HEK293 (cell line): Measurements from ENCODE around the gene EMILIN1.

Experiments used
- CTCF ChIA-PET: fragments of 350-600 bp; formaldehyde crosslinking; extraction: SDS; loops from one replicate; lab custom pipeline; 2021; ENCODE audit warnings: antibody characterized with exemption; lab: Yijun Ruan, JAX
- POLR2A ChIA-PET: fragments of 300-600 bp; formaldehyde crosslinking; extraction: SDS; loops from one replicate; lab custom pipeline; 2020; ENCODE audit warnings: antibody characterized with exemption, inconsistent platforms; lab: Yijun Ruan, JAX
- H3K27ac ChIP-seq: fragments of 200-500 bp; sonication (Bioruptor generic); 2 replicates; pipeline ENCODE4 v1.5.1; 2014; ENCODE audit warnings: low read depth, low read length, control low read depth, inconsistent platforms; ENCODE audit errors: extremely low read depth
- H3K36me3 ChIP-seq, 2 experiments: fragments of 200-500 bp in 1 of 2; sonication (Bioruptor generic) in 1 of 2; 1 replicate in 1 of 2; 2 replicates in 1 of 2; pipeline ENCODE4 v1.5.1; 2014 to 2017; ENCODE audit warnings: inconsistent platforms in 2 of 2, low read length in 2 of 2; ENCODE audit not compliant: control insufficient read depth in 2 of 2, insufficient read depth in 1 of 2
- H3K4me1 ChIP-seq: fragments of 200-500 bp; sonication (Bioruptor generic); 2 replicates; pipeline ENCODE4 v1.5.1; 2014; ENCODE audit warnings: mild to moderate bottlenecking, low read length, inconsistent platforms; ENCODE audit not compliant: control insufficient read depth, insufficient read depth
- H3K4me3 ChIP-seq: 2 replicates; pipeline ENCODE4 v1.5.1; 2011; ENCODE audit warnings: low read depth, mild to moderate bottlenecking, control low read depth, low read length, moderate library complexity
- H3K9me3 ChIP-seq: fragments of 200-500 bp; sonication (Bioruptor generic); 2 replicates; pipeline ENCODE4 v1.5.1; 2014; ENCODE audit warnings: low read depth, low read length, inconsistent platforms; ENCODE audit not compliant: control insufficient read depth, insufficient read depth
- AEBP2 ChIP-seq: fragments of 450-650 bp; formaldehyde crosslinking; IDR thresholded peaks from 2 replicates; pipeline ENCODE4 v1.5.1; 2016; ENCODE audit warnings: missing biosample characterization, missing genetic modification characterization, borderline replicate concordance
- ATF2 ChIP-seq: fragments of 450-650 bp; formaldehyde crosslinking; IDR thresholded peaks from 2 replicates; pipeline ENCODE4 v1.5.1; 2016; ENCODE audit warnings: missing biosample characterization, missing genetic modification characterization, low read depth
- HOXC10 ChIP-seq: sonication (generic); formaldehyde crosslinking; IDR thresholded peaks from 2 replicates; pipeline ENCODE4 v1.8.1; 2023; ENCODE audit warnings: mild to moderate bottlenecking, missing genetic modification reagents
- KLF1 ChIP-seq: fragments of 450-650 bp; formaldehyde crosslinking; IDR thresholded peaks from 2 replicates; pipeline ENCODE4 v1.5.1; 2016; ENCODE audit warnings: missing biosample characterization, missing genetic modification characterization
- OVOL3 ChIP-seq: fragments of 450-650 bp; formaldehyde crosslinking; IDR thresholded peaks from 2 replicates; pipeline ENCODE4 v1.5.1; 2016; ENCODE audit warnings: missing biosample characterization, missing genetic modification characterization
- SCRT2 ChIP-seq: fragments of 450-650 bp; formaldehyde crosslinking; IDR thresholded peaks from 2 replicates; pipeline ENCODE4 v1.5.1; 2016; ENCODE audit warnings: missing biosample characterization, missing genetic modification characterization
- YY1 ChIP-seq: fragments of 450-650 bp; formaldehyde crosslinking; IDR thresholded peaks from 2 replicates; pipeline ENCODE4 v1.5.1; 2018; ENCODE audit warnings: missing biosample characterization, missing genetic modification characterization
- ZBTB20 ChIP-seq: fragments of 450-650 bp; formaldehyde crosslinking; IDR thresholded peaks from 2 replicates; pipeline ENCODE4 v1.5.1; 2016; ENCODE audit warnings: missing biosample characterization, missing genetic modification characterization
- ZBTB21 ChIP-seq: fragments of 450-650 bp; formaldehyde crosslinking; IDR thresholded peaks from 2 replicates; pipeline ENCODE4 v1.5.1; 2017; ENCODE audit warnings: missing biosample characterization, missing genetic modification characterization
- ZNF132 ChIP-seq: fragments of 450-650 bp; formaldehyde crosslinking; IDR thresholded peaks from 2 replicates; pipeline ENCODE4 v1.5.1; 2017; ENCODE audit warnings: missing biosample characterization, missing genetic modification characterization, borderline replicate concordance
- ZNF140 ChIP-seq: fragments of 450-650 bp; formaldehyde crosslinking; IDR thresholded peaks from 2 replicates; pipeline ENCODE4 v1.5.1; 2016; ENCODE audit warnings: missing biosample characterization, missing genetic modification characterization
- ZNF169 ChIP-seq: fragments of 450-650 bp; formaldehyde crosslinking; IDR thresholded peaks from 2 replicates; pipeline ENCODE4 v1.5.1; 2016; ENCODE audit warnings: missing biosample characterization, missing genetic modification characterization
- ZNF18 ChIP-seq: fragments of 450-650 bp; formaldehyde crosslinking; IDR thresholded peaks from 2 replicates; pipeline ENCODE4 v1.5.1; 2016; ENCODE audit warnings: missing biosample characterization, missing genetic modification characterization
- ZNF2 ChIP-seq: fragments of 450-650 bp; formaldehyde crosslinking; IDR thresholded peaks from 2 replicates; pipeline ENCODE4 v1.5.1; 2016; ENCODE audit warnings: missing biosample characterization, missing genetic modification characterization
- ZNF202 ChIP-seq: fragments of 450-650 bp; formaldehyde crosslinking; IDR thresholded peaks from 2 replicates; pipeline ENCODE4 v1.5.1; 2016; ENCODE audit warnings: missing biosample characterization, missing genetic modification characterization, borderline replicate concordance
- ZNF239 ChIP-seq: fragments of 450-650 bp; formaldehyde crosslinking; IDR thresholded peaks from 2 replicates; pipeline ENCODE4 v1.5.1; 2016; ENCODE audit warnings: missing biosample characterization, missing genetic modification characterization
- ZNF280D ChIP-seq: fragments of 450-650 bp; formaldehyde crosslinking; IDR thresholded peaks from 2 replicates; pipeline ENCODE4 v1.5.1; 2016; ENCODE audit warnings: missing biosample characterization, missing genetic modification characterization
- ZNF341 ChIP-seq: fragments of 450-650 bp; formaldehyde crosslinking; IDR thresholded peaks from 2 replicates; pipeline ENCODE4; 2016; ENCODE audit warnings: low read depth, missing biosample characterization, missing genetic modification characterization
- ZNF391 ChIP-seq: fragments of 450-650 bp; formaldehyde crosslinking; IDR thresholded peaks from 2 replicates; pipeline ENCODE4 v1.5.1; 2016; ENCODE audit warnings: low read depth, missing biosample characterization, missing genetic modification characterization, borderline replicate concordance
- ZNF394 ChIP-seq: fragments of 450-650 bp; formaldehyde crosslinking; IDR thresholded peaks from 2 replicates; pipeline ENCODE4 v1.5.1; 2016; ENCODE audit warnings: missing biosample characterization, missing genetic modification characterization, mild to moderate bottlenecking, moderate library complexity, borderline replicate concordance
- ZNF426 ChIP-seq: fragments of 450-650 bp; formaldehyde crosslinking; IDR thresholded peaks from 2 replicates; pipeline ENCODE4 v1.5.1; 2017; ENCODE audit warnings: missing biosample characterization, missing genetic modification characterization, mild to moderate bottlenecking, inconsistent platforms, moderate library complexity
- ZNF433 ChIP-seq: fragments of 450-650 bp; formaldehyde crosslinking; IDR thresholded peaks from 2 replicates; pipeline ENCODE4 v1.5.1; 2016; ENCODE audit warnings: missing biosample characterization, missing genetic modification characterization, low read depth
- ZNF48 ChIP-seq: fragments of 450-650 bp; formaldehyde crosslinking; IDR thresholded peaks from 2 replicates; pipeline ENCODE4 v1.5.1; 2016; ENCODE audit warnings: missing biosample characterization, missing genetic modification characterization
- ZNF513 ChIP-seq: fragments of 450-650 bp; IDR thresholded peaks from 2 replicates; pipeline ENCODE4 v1.5.1; 2018; ENCODE audit warnings: missing biosample characterization, missing genetic modification characterization
- ZNF624 ChIP-seq: fragments of 450-650 bp; formaldehyde crosslinking; IDR thresholded peaks from 2 replicates; pipeline ENCODE4 v1.5.1; 2017; ENCODE audit warnings: missing biosample characterization, missing genetic modification characterization
- ZNF645 ChIP-seq: fragments of 450-650 bp; formaldehyde crosslinking; IDR thresholded peaks from 2 replicates; pipeline ENCODE4; 2016; ENCODE audit warnings: missing biosample characterization, missing genetic modification characterization

The EMILIN1 gene

GRCh38 chr2:27085673-27086089, 7.3 kb downstream of the EMILIN1 start (continued):
- no peak; the same call in none of the 2 replicates for TF ChIP-seq ZBTB20
- no peak for TF ChIP-seq AEBP2
- TF ChIP-seq ZNF48 (tag by site-specific recombination) = no peak
- TF ChIP-seq ZNF433 (tag by site-specific recombination) = no peak
- TF ChIP-seq ZNF645 (tag by site-specific recombination) = no peak
- TF ChIP-seq ZNF394 (tag by site-specific recombination) = no peak
- TF ChIP-seq ZNF341 = no peak
- TF ChIP-seq ZNF624 (tag by site-specific recombination) = no peak
- no peak for TF ChIP-seq ATF2
- TF ChIP-seq ZNF140 (tag by site-specific recombination) = no peak
- no peak for TF ChIP-seq ZNF132 (tag by site-specific recombination)
- no peak for TF ChIP-seq ZNF391 (tag by site-specific recombination)
- TF ChIP-seq HOXC10 (CRISPR knock-in tag) = no peak
- no peak for TF ChIP-seq SCRT2 (tag by site-specific recombination)
- no peak for TF ChIP-seq ZBTB21 (tag by site-specific recombination)
- no peak for TF ChIP-seq ZNF239 (tag by site-specific recombination)
- TF ChIP-seq KLF1 = peak; percentile 62
- no peak for TF ChIP-seq ZNF280D
- TF ChIP-seq ZNF426 (tag by site-specific recombination) = no peak

GRCh38 chr2:27086090-27086723, 7.8 kb downstream of the EMILIN1 start:
- Histone ChIP-seq H3K27ac (peak overlapping the region; percentile 72), H3K4me3 (peak overlapping the region; percentile 46), H3K4me1 (peaks cover 8% of the 10 kb centered on the region), H3K9me3 (no peaks in the 10 kb centered on the region), H3K36me3 (peaks cover 0 to 7% of the 10 kb centered on the region in 2 experiments; a peak in 1 of 3 replicates)
- ChIA-PET CTCF (interaction anchor here (0.6 to 3.3 kb wide), 8 partner anchors 12 to 897 kb away, joined by 3 to 44 read pairs (median 4); no protein-coding TSS in a partner anchor), POLR2A (interaction anchor here (0.8 to 2.8 kb wide), 4 partner anchors 10 to 124 kb away, joined by 3 to 11 read pairs (median 5); partner anchors contain the start of genes AGBL5 and OST4)
- TF ChIP-seq ZNF202 (tag by site-specific recombination) (no peak), YY1 (tag by site-specific recombination) (no peak; the same call in 1 of the 2 replicates), OVOL3 (no peak), ZNF513 (tag by site-specific recombination) (no peak), ZNF18 (tag by site-specific recombination) (no peak), ZNF169 (no peak), AEBP2 (no peak), ZNF2 (tag by site-specific recombination) (no peak)
